ENCODE measurements around the gene HLA-F.

GRCh38 chr6:29709188-29709587 is 14.0 kb upstream of the HLA-F start:
- TF ChIP-seq, protein P1, sequence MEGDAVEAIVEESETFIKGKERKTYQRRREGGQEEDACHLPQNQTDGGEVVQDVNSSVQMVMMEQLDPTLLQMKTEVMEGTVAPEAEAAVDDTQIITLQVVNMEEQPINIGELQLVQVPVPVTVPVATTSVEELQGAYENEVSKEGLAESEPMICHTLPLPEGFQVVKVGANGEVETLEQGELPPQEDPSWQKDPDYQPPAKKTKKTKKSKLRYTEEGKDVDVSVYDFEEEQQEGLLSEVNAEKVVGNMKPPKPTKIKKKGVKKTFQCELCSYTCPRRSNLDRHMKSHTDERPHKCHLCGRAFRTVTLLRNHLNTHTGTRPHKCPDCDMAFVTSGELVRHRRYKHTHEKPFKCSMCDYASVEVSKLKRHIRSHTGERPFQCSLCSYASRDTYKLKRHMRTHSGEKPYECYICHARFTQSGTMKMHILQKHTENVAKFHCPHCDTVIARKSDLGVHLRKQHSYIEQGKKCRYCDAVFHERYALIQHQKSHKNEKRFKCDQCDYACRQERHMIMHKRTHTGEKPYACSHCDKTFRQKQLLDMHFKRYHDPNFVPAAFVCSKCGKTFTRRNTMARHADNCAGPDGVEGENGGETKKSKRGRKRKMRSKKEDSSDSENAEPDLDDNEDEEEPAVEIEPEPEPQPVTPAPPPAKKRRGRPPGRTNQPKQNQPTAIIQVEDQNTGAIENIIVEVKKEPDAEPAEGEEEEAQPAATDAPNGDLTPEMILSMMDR (conservative IDR thresholded peaks at IDR 0.05 in 1 of 2, IDR thresholded peaks at IDR 0.05 in 1 of 2; ENCODE audit: extremely low read depth in 1 of 2, insufficient read depth in 1 of 2, low read depth in 1 of 2, low read length in 2 of 2): no peak
- TF ChIP-seq EZH2 (IDR thresholded peaks at IDR 0.05; ENCODE audit: borderline replicate concordance, low read length): no peak
